ENCODE measurements around the gene MRAS.
A peak's percentile ranks its signal among the peaks of the same experiment; 100 is the strongest.
"Not testable (repeated sequence)": the region's sequence is repeated elsewhere in the genome, so short reads cannot be mapped to it uniquely, and the experiment has no call there.

MRAS gene

GRCh38 chr3:138439646-138440045 lies 91.3 kb downstream of the MRAS start:
- DNase-seq (ENCODE audit: low read depth, low spot score) = no peak

DNA sequence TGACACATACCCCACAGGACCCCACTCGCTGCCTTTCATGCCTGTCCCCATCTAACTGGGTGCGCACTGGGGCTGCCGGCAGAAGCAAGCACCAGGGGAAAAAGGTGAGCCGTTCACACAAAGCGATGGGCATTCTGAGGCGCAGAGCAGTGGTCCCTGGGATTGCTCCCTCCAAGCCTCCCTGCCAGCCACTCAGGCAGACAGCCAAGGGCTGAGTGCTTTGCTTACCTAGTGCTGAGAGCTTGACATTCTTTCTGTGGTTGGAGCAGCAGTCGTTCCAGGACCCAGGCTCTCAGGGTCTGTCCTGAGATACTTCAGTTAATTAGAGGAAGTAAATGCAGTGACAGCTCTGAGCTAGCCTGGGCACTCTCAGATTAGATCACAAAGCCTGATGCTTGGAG lies 91.7 kb downstream of the MRAS start:
- no peak for DNase-seq (ENCODE audit: low read depth, low spot score)
- H3K27ac ChIP-seq = peak overlapping the region; percentile 32

More at GRCh38 chr3:138439646-138440045, 91.3 kb downstream of the MRAS start:
- H3K27ac ChIP-seq = no peak overlapping the region

GRCh38 chr3:138440596-138440995 lies 92.2 kb downstream of the MRAS start:
- peak overlapping the region; percentile 32 for H3K27ac ChIP-seq
- DNase-seq (ENCODE audit: low read depth, low spot score) = no peak

- DNase-seq (ENCODE audit: low read depth, low spot score) = no peak
- no peak overlapping the region for H3K27ac ChIP-seq
These were observed 92.9 kb downstream of the MRAS start for GRCh38 chr3:138441256-138441655.

DNA sequence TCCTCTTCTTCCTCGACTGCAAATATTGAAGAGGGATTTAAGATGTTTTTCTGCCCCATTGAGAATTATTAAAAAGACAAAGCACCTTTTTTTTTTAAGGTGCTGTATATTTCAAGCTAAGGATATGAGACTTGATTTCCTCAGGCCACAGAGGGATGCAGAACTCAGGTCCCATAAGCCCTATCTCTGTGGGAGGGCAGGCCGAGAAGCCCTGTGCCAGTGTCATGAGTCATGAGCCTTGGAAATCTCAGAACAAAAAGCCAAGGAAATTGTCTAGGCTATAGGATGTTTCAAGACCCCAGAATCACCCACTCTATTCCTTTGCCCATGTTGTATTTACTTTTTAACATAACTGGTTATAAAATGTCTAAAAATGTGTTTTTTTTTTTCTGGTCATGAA lies 93.4 kb downstream of the MRAS start:
- DNase-seq (ENCODE audit: low read depth, low spot score) = no peak
- H3K27ac ChIP-seq = no peak overlapping the region

DNA sequence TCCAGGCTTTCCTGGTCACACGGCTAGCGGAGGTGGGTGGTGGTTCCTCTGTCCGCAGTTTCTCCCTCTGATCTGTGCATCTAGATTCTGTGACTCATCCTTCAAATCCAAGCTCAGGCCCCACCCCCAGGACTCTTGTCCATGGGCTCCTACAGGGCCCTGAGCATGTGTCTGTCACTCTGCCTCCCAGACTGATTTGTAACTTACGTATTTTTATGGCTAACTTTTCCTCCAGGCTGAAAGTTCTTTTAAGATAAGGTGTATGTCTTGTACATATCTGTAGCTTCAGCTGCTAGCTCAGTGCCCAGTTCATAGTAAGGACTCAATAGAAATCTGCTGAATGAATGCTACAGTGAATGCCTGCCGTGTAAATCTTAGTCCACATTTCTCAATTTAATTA lies 94.1 kb downstream of the MRAS start:
- no peak overlapping the region for H3K27ac ChIP-seq
- no peak for DNase-seq (ENCODE audit: low read depth, low spot score)

- no peak overlapping the region for H3K27ac ChIP-seq
These were observed 94.7 kb downstream of the MRAS start for GRCh38 chr3:138443091-138443490.

DNA sequence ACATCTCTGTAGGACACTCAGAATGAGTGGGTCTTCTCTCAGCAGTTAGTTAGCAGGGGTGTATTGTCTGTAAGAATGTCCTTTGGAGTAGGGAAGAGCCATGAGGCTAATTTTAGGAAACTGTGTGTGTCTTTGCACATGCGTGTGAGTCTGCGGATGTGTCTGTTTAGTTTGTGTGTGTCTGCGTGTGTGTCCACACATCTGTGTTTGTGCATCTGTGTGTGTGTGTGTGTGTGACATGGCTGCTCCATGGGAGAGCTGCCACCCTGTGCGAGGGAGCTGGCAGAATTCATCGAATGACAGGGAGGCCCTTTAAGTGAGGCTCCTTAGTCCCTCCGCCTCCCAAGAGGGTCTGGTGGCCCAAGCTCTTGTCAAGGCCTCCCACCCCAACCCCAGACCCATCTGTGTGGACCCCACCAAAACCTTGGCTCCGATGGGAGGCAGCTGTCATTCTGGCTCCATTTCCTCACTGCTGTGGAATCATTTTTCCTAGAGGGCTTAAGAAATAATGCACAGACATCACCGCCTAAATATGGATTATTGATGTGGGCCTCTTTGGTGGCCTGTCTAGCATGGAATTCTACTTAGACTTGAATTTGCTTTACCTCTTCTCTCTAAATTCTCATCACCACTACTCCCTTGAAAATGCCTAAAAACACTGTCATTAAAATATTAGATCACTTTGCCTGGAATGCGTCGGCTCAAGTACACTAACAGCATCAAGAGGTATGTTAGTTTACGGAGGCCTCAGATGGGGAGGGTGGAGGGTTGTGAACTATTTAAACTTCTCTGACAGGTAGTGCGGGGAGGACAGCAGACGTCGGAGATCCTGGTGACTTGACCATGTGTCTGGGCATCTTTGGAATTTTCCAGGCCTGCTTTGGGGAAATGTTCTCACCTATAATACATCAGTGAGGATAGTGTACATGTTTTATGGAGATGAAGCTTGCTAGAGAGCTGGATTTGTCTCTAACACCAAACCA lies 95.4 kb downstream of the MRAS start:
- no peak for DNase-seq (ENCODE audit: low read depth, low spot score)
- H3K27ac ChIP-seq = no peak overlapping the region

More at GRCh38 chr3:138443091-138443490, 94.7 kb downstream of the MRAS start:
- DNase-seq (ENCODE audit: low read depth, low spot score) = no peak

DNA sequence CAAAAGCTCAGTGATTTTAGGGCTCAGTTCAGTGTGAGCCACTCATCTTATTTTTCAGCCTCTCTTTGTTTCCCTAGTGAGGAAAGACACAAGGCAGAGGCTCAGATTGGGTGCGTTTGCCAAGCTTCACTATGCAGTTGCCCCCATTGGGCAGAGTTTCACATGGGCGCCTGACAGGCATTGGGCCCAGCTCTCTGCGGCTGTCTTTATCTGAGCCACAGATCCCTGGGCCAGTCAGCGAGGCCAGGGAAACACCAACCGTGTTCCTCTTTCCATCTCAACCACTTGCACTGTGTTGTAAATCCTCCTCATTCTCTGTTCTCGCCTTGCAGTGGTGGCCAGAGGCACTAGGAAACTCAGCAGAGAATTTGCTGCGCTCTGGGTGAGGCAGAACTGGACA lies 96.9 kb downstream of the MRAS start:
- no peak for DNase-seq (ENCODE audit: low read depth, low spot score)
- no peak overlapping the region for H3K27ac ChIP-seq

- no peak overlapping the region for H3K27ac ChIP-seq
- DNase-seq (ENCODE audit: low read depth, low spot score) = no peak
These were observed 97.3 kb downstream of the MRAS start for GRCh38 chr3:138445654-138446053.

DNA sequence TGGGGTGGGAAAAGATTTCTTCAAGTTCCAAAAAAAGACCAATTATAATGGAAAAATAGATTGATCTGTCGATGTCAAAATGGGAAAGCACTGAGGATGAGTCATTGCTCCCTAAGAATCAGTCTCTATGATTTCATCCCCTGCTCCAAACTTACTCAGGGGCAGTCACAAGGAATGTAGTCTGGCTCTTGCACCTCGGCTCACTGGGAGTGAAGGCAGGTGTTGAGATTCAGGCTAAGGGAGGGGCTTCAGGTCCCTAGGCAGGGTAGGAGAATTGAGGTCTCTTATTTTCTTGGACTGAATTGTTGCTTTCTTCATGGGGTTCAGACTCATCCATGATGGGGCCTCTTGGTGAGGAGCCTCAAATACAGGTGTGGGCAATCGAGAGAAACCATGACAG lies 100.3 kb downstream of the MRAS start:
- H3K27ac ChIP-seq = peak overlapping the region; percentile 13
- no peak for DNase-seq (ENCODE audit: low read depth, low spot score)

- no peak for DNase-seq (ENCODE audit: low read depth, low spot score)
- H3K27ac ChIP-seq = no peak overlapping the region
These were observed 101.1 kb downstream of the MRAS start for GRCh38 chr3:138449490-138449889.

DNA sequence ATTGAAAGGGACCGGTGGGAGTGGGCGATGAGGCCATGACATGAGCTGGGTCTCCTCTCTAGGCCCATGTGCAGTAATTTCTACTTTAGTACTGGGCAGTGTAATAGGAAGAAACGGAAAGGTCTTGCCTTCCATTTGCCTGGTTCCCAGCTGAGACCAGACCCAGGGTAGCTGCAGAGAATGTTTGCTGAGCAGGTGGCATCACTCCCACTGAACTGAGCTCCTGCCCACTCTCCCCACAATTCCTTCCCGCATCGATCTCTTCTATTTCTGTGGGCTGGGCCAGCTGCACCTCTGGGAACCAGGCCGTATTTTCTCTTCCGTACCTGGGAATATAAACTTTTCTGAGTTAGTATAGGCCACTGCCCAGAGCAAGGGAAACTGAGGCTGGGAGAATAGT lies 101.8 kb downstream of the MRAS start:
- no peak overlapping the region for H3K27ac ChIP-seq
- no peak for DNase-seq (ENCODE audit: low read depth, low spot score)

GRCh38 chr3:138450704-138451424 lies 102.5 kb downstream of the MRAS start:
- DNase-seq (ENCODE audit: low read depth, low spot score) = no peak
- H3K27ac ChIP-seq = no peak overlapping the region

DNA sequence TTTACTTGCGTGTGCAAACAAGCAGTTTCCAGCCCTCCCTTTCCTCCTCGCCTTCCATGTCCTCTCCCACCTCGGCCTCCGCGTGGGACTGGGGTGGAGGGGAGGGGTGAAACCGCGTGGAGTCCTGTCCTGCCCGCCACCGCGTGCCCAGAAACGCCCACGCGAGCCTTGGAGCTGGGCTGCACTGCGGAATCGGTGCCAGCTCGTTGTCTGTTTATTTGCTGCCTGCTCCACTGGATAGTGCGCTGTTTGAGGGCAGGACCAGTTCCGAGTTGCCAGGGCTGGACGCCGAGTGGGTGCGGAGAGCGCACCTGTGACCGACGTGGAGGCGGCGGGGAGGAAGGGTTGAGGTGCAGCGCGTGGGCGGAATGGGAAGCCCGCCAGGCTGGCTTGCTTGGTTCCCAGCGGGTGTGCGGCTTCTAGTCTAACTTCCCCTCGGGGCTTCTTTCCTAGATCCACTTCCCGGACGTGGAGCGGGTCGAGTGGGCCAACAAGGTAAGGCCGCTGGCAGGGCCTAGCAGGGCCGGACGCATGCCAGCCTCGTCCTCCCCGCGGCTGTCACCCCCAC lies 103.3 kb downstream of the MRAS start:
- no peak overlapping the region for H3K27ac ChIP-seq
- DNase-seq (ENCODE audit: low read depth, low spot score) = no peak

GRCh38 chr3:138452436-138452835 lies 104.1 kb downstream of the MRAS start:
- no peak for DNase-seq (ENCODE audit: low read depth, low spot score)

DNA sequence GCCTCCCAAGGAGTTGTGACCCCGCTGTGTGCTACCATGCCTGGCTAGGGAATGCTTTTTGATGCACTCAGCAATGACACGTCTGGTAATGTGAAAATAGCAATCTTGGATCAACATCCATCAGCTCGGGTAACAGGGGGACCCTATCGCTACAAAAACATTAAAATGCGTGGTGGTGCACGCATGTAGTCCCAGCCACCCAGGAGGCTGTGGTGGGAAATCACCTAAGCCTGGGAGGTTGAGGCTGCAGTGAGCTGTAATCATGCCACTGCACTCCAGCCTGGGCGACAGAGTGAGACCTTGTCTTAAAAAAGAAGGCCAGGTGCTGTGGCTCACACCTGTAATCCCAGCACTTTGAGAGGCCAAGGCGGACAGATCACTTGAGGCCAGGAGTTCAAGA lies 105.6 kb downstream of the MRAS start:
- not testable (repeated sequence) for H3K27ac ChIP-seq; DNase-seq (ENCODE audit: low read depth, low spot score)

More at GRCh38 chr3:138452436-138452835, 104.1 kb downstream of the MRAS start:
- peak overlapping the region; percentile 3 for H3K27ac ChIP-seq

Data from epithelial cell of prostate (primary cell).